ENCODE results near the gene GPI.

- TF ChIP-seq CTCF (IDR thresholded peaks at IDR 0.05; ENCODE audit: low read depth, low read length) (no peak), MAX (IDR thresholded peaks at IDR 0.05; ENCODE audit: low read depth, low read length) (no peak), POLR2A (IDR thresholded peaks at IDR 0.05; ENCODE audit: extremely low read depth, insufficient read length) (no peak)
Observed at GRCh38 chr19:34330116-34330515, 34.9 kb upstream of the GPI start.
